K562 (cell line): ENCODE measurements around the gene CERS6. TPM values are rescaled to one million over a fixed set of nuclear protein-coding genes. Genes with fewer than 3 reads are reported as not detected.

ENCODE experiments used
- ATAC-seq: fragments of 200-7000 bp; cut with Tn5 transposase; 3 replicates; pipeline ENCODE4 v1.9.1; 2020; ENCODE audit warnings: moderate library complexity
- BruUV-seq: library from RNA; stranded (reverse); fragments of 400-500 nt; replicated peaks from 2 replicates; lab custom pipeline; 2021; lab: Mats Ljungman, UMichigan
- CTCF ChIA-PET: fragments of 300-600 bp; formaldehyde crosslinking; extraction: SDS; loops from one replicate; lab custom pipeline; 2021; ENCODE audit warnings: low intra/inter-chr PET ratio; lab: Yijun Ruan, JAX
- POLR2A ChIA-PET: fragments of 300-600, 350-650 bp; sonication (Branson Sonifier 250); formaldehyde crosslinking; extraction: SDS; loops from one replicate; lab custom pipeline; 2021; ENCODE audit warnings: antibody characterized with exemption, inconsistent platforms; lab: Yijun Ruan, JAX
- DNase-seq, 4 experiments: peaks; one replicate each; pipeline versions ENCODE4 v3.0.0 to v3.0.0-alpha.2; 2011 to 2018; ENCODE audit warnings: low spot score in 3 of 4, mixed read lengths in 3 of 4; ENCODE audit errors: extremely low read depth in 1 of 4
- FAIRE-seq: peaks from 2 replicates; lab custom pipeline; 2011; peaks lifted over from hg19 to GRCh38; lab: Jason Lieb, UNC
- H2AFZ ChIP-seq: 2 replicates; pipeline ENCODE4 v1.6.0; 2011; ENCODE audit warnings: low read depth, low read length, control low read depth, inconsistent platforms
- H3K27ac ChIP-seq: fragments of 200-600 bp; 3 replicates; pipeline ENCODE4 v1.8.0; 2011; ENCODE audit warnings: low read depth, mild to moderate bottlenecking, control low read depth, inconsistent platforms, low read length, moderate library complexity, mixed read lengths; ENCODE audit errors: extremely low read depth
- H3K27me3 ChIP-seq, 2 experiments: fragments of 300-600 bp in 1 of 2; 2 replicates in 1 of 2; 3 replicates in 1 of 2; pipeline versions ENCODE4 v1.6.0 to v1.8.0; 2011; ENCODE audit warnings: inconsistent platforms in 2 of 2, low read length in 2 of 2, mild to moderate bottlenecking in 1 of 2, mixed read lengths in 1 of 2, moderate library complexity in 1 of 2; ENCODE audit not compliant: control insufficient read depth in 2 of 2, insufficient read depth in 2 of 2
- H3K36me3 ChIP-seq: fragments of 300-600 bp; 3 replicates; pipeline ENCODE4 v1.8.0; 2011; ENCODE audit warnings: mild to moderate bottlenecking, low read length, inconsistent platforms; ENCODE audit not compliant: control insufficient read depth, insufficient read depth
- H3K4me1 ChIP-seq, 2 experiments: fragments of 200-600 bp in 1 of 2; replicated peaks in 1 of 2; 2 replicates in 1 of 2; 3 replicates in 1 of 2; pipeline versions ENCODE4 v1.5.1 to v1.8.0; 2011; ENCODE audit warnings: inconsistent platforms in 2 of 2, low read length in 2 of 2, mild to moderate bottlenecking in 1 of 2, mixed read lengths in 1 of 2, moderate library complexity in 1 of 2; ENCODE audit not compliant: control insufficient read depth in 2 of 2, insufficient read depth in 2 of 2
- H3K4me2 ChIP-seq: 2 replicates; pipeline ENCODE4 v1.6.1; 2011; ENCODE audit warnings: low read length, control low read depth, inconsistent platforms, mixed read lengths; ENCODE audit not compliant: insufficient read depth
- H3K4me3 ChIP-seq: fragments of 200-600 bp; sonication (generic), shearing (Covaris generic); 2 replicates; pipeline ENCODE4 v1.5.1; 2016; ENCODE audit warnings: control low read depth, inconsistent platforms
- H3K79me2 ChIP-seq: fragments of 200-600 bp; 3 replicates; pipeline ENCODE4 v1.8.0; 2011; ENCODE audit warnings: low read length, inconsistent platforms; ENCODE audit not compliant: control insufficient read depth, insufficient read depth
- H3K9ac ChIP-seq, 2 experiments: 2 replicates each; pipeline versions ENCODE4 v1.6.0 to v1.6.1; 2011; ENCODE audit warnings: low read depth in 2 of 2, low read length in 2 of 2, control low read depth in 1 of 2, inconsistent platforms in 1 of 2, mild to moderate bottlenecking in 1 of 2, mixed read lengths in 1 of 2; ENCODE audit not compliant: insufficient read depth in 1 of 2
- H3K9me1 ChIP-seq: one replicate; pipeline ENCODE4 v1.6.0; 2011; ENCODE audit warnings: inconsistent platforms, mild to moderate bottlenecking, low read length, moderate library complexity; ENCODE audit not compliant: control insufficient read depth, insufficient read depth
- H3K9me3 ChIP-seq: replicated peaks from 2 replicates; pipeline ENCODE4 v1.5.1; 2011; ENCODE audit warnings: low read depth, low read length, inconsistent platforms; ENCODE audit not compliant: control insufficient read depth, insufficient read depth
- H4K20me1 ChIP-seq: replicated peaks from 2 replicates; pipeline ENCODE4 v1.6.1; 2011; ENCODE audit warnings: low read length, inconsistent platforms, mixed read lengths; ENCODE audit not compliant: control insufficient read depth, insufficient read depth
- C11orf30 ChIP-seq: fragments of 450-650 bp; IDR thresholded peaks from 2 replicates; pipeline ENCODE4 v1.6.1; 2016; ENCODE audit warnings: low read depth, mild to moderate bottlenecking
- CBX8 ChIP-seq: fragments of 200-600 bp; sonication (generic); IDR thresholded peaks from 2 replicates; pipeline ENCODE4 v1.6.1; 2012; ENCODE audit warnings: borderline replicate concordance, mixed run types, low read depth, mild to moderate bottlenecking, moderate library complexity, mixed read lengths, low read length, control low read depth, inconsistent platforms; ENCODE audit not compliant: poor library complexity, severe bottlenecking; ENCODE audit errors: extremely low read depth
- ELK1 ChIP-seq: sonication (generic); formaldehyde crosslinking; IDR thresholded peaks from 2 replicates; pipeline ENCODE4 v1.8.1; 2022; ENCODE audit warnings: missing genetic modification reagents
- KDM5B ChIP-seq: fragments of 200-600 bp; sonication (generic); IDR thresholded peaks from 2 replicates; pipeline ENCODE4 v1.6.1; 2012; ENCODE audit warnings: low read depth, mild to moderate bottlenecking, moderate library complexity, low read length, control low read depth, inconsistent platforms; ENCODE audit not compliant: insufficient replicate concordance
- PML ChIP-seq: IDR thresholded peaks from 2 replicates; pipeline ENCODE4 v1.6.1; 2012; ENCODE audit warnings: low read length, inconsistent platforms
- POLR3A ChIP-seq: IDR thresholded peaks from 2 replicates; pipeline ENCODE4 v1.6.1; 2011; ENCODE audit warnings: borderline replicate concordance, mild to moderate bottlenecking, moderate library complexity; ENCODE audit not compliant: insufficient read length, insufficient read depth; ENCODE audit errors: extremely low read depth
- PRPF4 ChIP-seq: fragments of 200-400 bp; formaldehyde crosslinking; IDR thresholded peaks from one replicate; pipeline ENCODE4 v1.6.1; 2017; ENCODE audit warnings: low read length, low read depth, mild to moderate bottlenecking; ENCODE audit not compliant: insufficient read depth, poor library complexity, severe bottlenecking
- PTTG1 ChIP-seq: fragments of 450-650 bp; IDR thresholded peaks from 2 replicates; pipeline ENCODE4 v1.6.1; 2016; ENCODE audit warnings: low read depth, mild to moderate bottlenecking, missing genetic modification characterization, missing compliant biosample characterization
- RAD21 ChIP-seq, 2 experiments: fragments of 250-450 bp in 1 of 2; fragments of 450-650 bp in 1 of 2; sonication (Bioruptor Pico) in 1 of 2; formaldehyde crosslinking in 1 of 2; IDR thresholded peaks in 1 of 2; conservative IDR thresholded peaks in 1 of 2; 2 replicates each; pipeline versions ENCODE4 v1.4.0 to v1.8.0; 2020 to 2022; ENCODE audit warnings: mild to moderate bottlenecking in 2 of 2, moderate library complexity in 1 of 2
- RBM34 ChIP-seq: fragments of 200-400 bp; formaldehyde crosslinking; IDR thresholded peaks from 2 replicates; pipeline ENCODE4 v1.6.1; 2018; ENCODE audit warnings: low read length, borderline replicate concordance; ENCODE audit not compliant: insufficient read depth
- RCOR1 ChIP-seq, 2 experiments: IDR thresholded peaks; 2 replicates each; pipeline ENCODE4 v1.6.1; 2012; ENCODE audit warnings: low read depth in 2 of 2, low read length in 2 of 2, borderline replicate concordance in 1 of 2, improper control_type of control experiment in 1 of 2
- SAFB2 ChIP-seq: fragments of 200-400 bp; formaldehyde crosslinking; IDR thresholded peaks from 2 replicates; pipeline ENCODE4 v1.6.1; 2018; ENCODE audit warnings: borderline replicate concordance, low read length, low read depth, moderate library complexity; ENCODE audit not compliant: severe bottlenecking
- SNAPC5 ChIP-seq: fragments of 250-450 bp; sonication (Bioruptor Pico); IDR thresholded peaks from 2 replicates; pipeline ENCODE4 v1.8.0; 2021; ENCODE audit warnings: moderate library complexity, mild to moderate bottlenecking, inconsistent platforms
- SREBF1 ChIP-seq: fragments of 150-350 bp; IDR thresholded peaks from 2 replicates; pipeline ENCODE4 v1.6.1; 2014; ENCODE audit warnings: antibody characterized with exemption, low read depth, low read length, borderline replicate concordance
- TCF7 ChIP-seq: sonication (generic); IDR thresholded peaks from 2 replicates; pipeline ENCODE4 v1.6.1; 2016; ENCODE audit warnings: antibody characterized with exemption, borderline replicate concordance
- ZBTB7A ChIP-seq: IDR thresholded peaks from 2 replicates; pipeline ENCODE4 v1.6.1; 2011; ENCODE audit warnings: low read depth, mild to moderate bottlenecking, low read length, moderate library complexity, borderline replicate concordance; ENCODE audit not compliant: control insufficient read depth
- ZNF140 ChIP-seq: fragments of 250-450 bp; sonication (Bioruptor Pico); IDR thresholded peaks from 2 replicates; pipeline ENCODE4 v1.8.0; 2021; ENCODE audit warnings: moderate library complexity, mild to moderate bottlenecking, inconsistent platforms
- ZNF197 ChIP-seq: fragments of 200-800 bp; sonication (Bioruptor generic); IDR thresholded peaks from 2 replicates; pipeline ENCODE4 v1.6.1; 2016; ENCODE audit warnings: low read depth, missing genetic modification characterization, missing compliant biosample characterization
- ZNF444 ChIP-seq: fragments of 250-450 bp; sonication (Bioruptor Pico); IDR thresholded peaks from 2 replicates; pipeline ENCODE4 v1.4.0; 2020; ENCODE audit warnings: mild to moderate bottlenecking, moderate library complexity
- in situ Hi-C: fragments of 300-500 bp; cut with MboI; formaldehyde crosslinking; loops from 4 replicates; pipeline ENCODE4 v1.15.0; 2018; ENCODE audit warnings: inconsistent platforms, mixed read lengths
- intact Hi-C: fragments of 100-400 bp; cut with micrococcal nuclease; formaldehyde crosslinking; loops from 2 replicates; pipeline ENCODE4 v1.14.2; 2022
- polyA plus RNA-seq, 8 experiments: library from polyadenylated mRNA; depleted of rRNA in 4 of 8; stranded (reverse) in 5 of 8; unstranded in 3 of 8; fragments of >200 nt; fragmentation: Nextera tagmentation in 2 of 8; fragmentation: Illumina TruSeq in 1 of 8; extraction: Ambion mirVana in 2 of 8; extraction: Trizol in 1 of 8; gene quantifications; 2 replicates each; pipeline versions ENCODE4 v1.2.1 to v1.2.3, GENCODE V29; 2011 to 2014; ENCODE audit warnings: inconsistent platforms in 1 of 8, missing spikeins in 1 of 8
- total RNA-seq, 7 experiments: library from RNA; depleted of rRNA in 6 of 7; stranded (reverse); fragments of >200 nt in 6 of 7; fragmentation: Illumina TruSeq in 2 of 7; extraction: Trizol in 2 of 7; gene quantifications; 2 replicates each; pipeline versions ENCODE4 v1.2.1 to v1.2.3, GENCODE V29; 2011 to 2021; ENCODE audit warnings: low replicate concordance in 1 of 7
- TF ChIP-seq, protein P1 (sequence below): fragments of 450-650 bp; IDR thresholded peaks from 2 replicates; pipeline ENCODE4 v1.6.1; 2014; ENCODE audit warnings: low read depth, mild to moderate bottlenecking, moderate library complexity, borderline replicate concordance

Gene CERS6
- total and polyA plus RNA-seq, 9 of the 15 experiments (the other 6 are each of a cell fraction or from before 2014, with no cell fraction given): 1.6 to 13.6 (median 11.4) TPM

GRCh38 chr2:168716839-168717238 is 260.8 kb downstream of the CERS6 start:
- Histone ChIP-seq H3K9me3 (no peaks in the 10 kb centered on the region), H3K4me2 (no peak overlapping the region), H2AFZ (no peak overlapping the region), H3K4me1 (peaks cover 0 to 13% of the 10 kb centered on the region in 2 experiments; a peak in 3 of 5 replicates), H3K79me2 (no peaks in the 10 kb centered on the region), H4K20me1 (no peaks in the 10 kb centered on the region), H3K4me3 (no peak overlapping the region), H3K27ac (no peak overlapping the region), H3K9ac (no peak overlapping the region), H3K36me3 (no peaks in the 10 kb centered on the region; the same call in 2 of the 3 replicates), H3K9me1 (no peaks in the 10 kb centered on the region), H3K27me3 (no peaks in the 10 kb centered on the region)
- intact Hi-C loops: no loop called here
- in situ Hi-C loops: no loop called here
- FAIRE-seq (no peak), ATAC-seq (no peak), DNase-seq (no peak)
- BruUV-seq: no TSS peak
- ChIA-PET CTCF (no interaction called here), POLR2A (interaction anchor here (0.9 kb wide), 1 partner anchor 12 kb away, joined by 6 read pairs; no protein-coding TSS in a partner anchor)
- TF ChIP-seq ZNF140 (CRISPR knock-in tag) (no peak), PML (no peak), TCF7 (no peak), SNAPC5 (no peak), RBM34 (no peak), ZBTB7A (no peak), PRPF4 (no peak), CBX8 (no peak), ZNF197 (CRISPR knock-in tag) (no peak), POLR3A (no peak), RCOR1 (IDR thresholded peaks at IDR 0.05; ENCODE audit: borderline replicate concordance in 1 of 2, low read depth in 2 of 2, low read length in 2 of 2) (no peak), KDM5B (no peak), RAD21 (CRISPR knock-in tag; conservative IDR thresholded peaks at IDR 0.05 in 1 of 2, IDR thresholded peaks at IDR 0.05 in 1 of 2) (no peak), SAFB2 (no peak), SREBF1 (no peak), ELK1 (CRISPR knock-in tag) (no peak), PTTG1 (tag) (no peak), ZNF444 (CRISPR knock-in tag) (no peak), C11orf30 (peak; percentile 75)
- TF ChIP-seq, protein P1, sequence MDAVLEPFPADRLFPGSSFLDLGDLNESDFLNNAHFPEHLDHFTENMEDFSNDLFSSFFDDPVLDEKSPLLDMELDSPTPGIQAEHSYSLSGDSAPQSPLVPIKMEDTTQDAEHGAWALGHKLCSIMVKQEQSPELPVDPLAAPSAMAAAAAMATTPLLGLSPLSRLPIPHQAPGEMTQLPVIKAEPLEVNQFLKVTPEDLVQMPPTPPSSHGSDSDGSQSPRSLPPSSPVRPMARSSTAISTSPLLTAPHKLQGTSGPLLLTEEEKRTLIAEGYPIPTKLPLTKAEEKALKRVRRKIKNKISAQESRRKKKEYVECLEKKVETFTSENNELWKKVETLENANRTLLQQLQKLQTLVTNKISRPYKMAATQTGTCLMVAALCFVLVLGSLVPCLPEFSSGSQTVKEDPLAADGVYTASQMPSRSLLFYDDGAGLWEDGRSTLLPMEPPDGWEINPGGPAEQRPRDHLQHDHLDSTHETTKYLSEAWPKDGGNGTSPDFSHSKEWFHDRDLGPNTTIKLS: no peak
